Upper lobe of left lung (tissue), 4 donors: ENCODE measurements around the gene UQCRC2.

Source experiments
- CTCF ChIP-seq, 6 experiments: fragments of 450-650 bp in 4 of 6; fragments of 200-600 bp in 2 of 6; sonication (generic) in 2 of 6; IDR thresholded peaks; one replicate each; pipeline ENCODE4 v1.5.1; 2016 to 2019; ENCODE audit warnings: antibody characterized with exemption in 6 of 6
- POLR2AphosphoS5 ChIP-seq, 2 donors: sonication (generic); formaldehyde crosslinking; IDR thresholded peaks; one replicate each; pipeline ENCODE4 v1.5.1; 2017; ENCODE audit warnings: antibody characterized with exemption in 2 of 2

- TF ChIP-seq POLR2AphosphoS5 (IDR thresholded peaks at IDR 0.05) (no peak), CTCF (IDR thresholded peaks at IDR 0.05) (no peak)
Observed at GRCh38 chr16:21959050-21959449, 5.9 kb downstream of the UQCRC2 start.
